Common myeloid progenitor, CD34-positive (primary cell): ENCODE data around the gene CYSLTR2. TPM values are rescaled to one million over a fixed set of nuclear protein-coding genes. Genes with fewer than 3 reads are reported as not detected.

ENCODE experiments used
- CTCF ChIA-PET: fragments of 350-600 bp; sonication (Branson Sonifier 250); formaldehyde crosslinking; loops from one replicate; lab custom pipeline; 2021; ENCODE audit warnings: antibody characterized with exemption; lab: Charles Lee
- POLR2A ChIA-PET: fragments of 350-600 bp; sonication (Branson Sonifier 250); formaldehyde crosslinking; loops from one replicate; lab custom pipeline; 2021; ENCODE audit warnings: antibody characterized with exemption; lab: Charles Lee
- DNase-seq, 3 donors: peaks; one replicate each; pipeline versions ENCODE4 v3.0.0 to v3.0.0-alpha.2; 2013
- H3K27ac ChIP-seq, 2 experiments: 1 replicate in 1 of 2; 2 replicates in 1 of 2; pipeline ENCODE4 v1.7.0; 2013; ENCODE audit warnings: inconsistent platforms in 2 of 2, low read length in 2 of 2, mild to moderate bottlenecking in 2 of 2, low read depth in 1 of 2, moderate library complexity in 1 of 2; ENCODE audit not compliant: severe bottlenecking in 2 of 2, insufficient read depth in 1 of 2, poor library complexity in 1 of 2
- H3K27me3 ChIP-seq, 5 experiments: replicated peaks in 2 of 5; 1 replicate in 3 of 5; 2 replicates in 2 of 5; pipeline versions ENCODE4 v1.6.1 to v1.7.0; 2013; ENCODE audit warnings: low read length in 4 of 5, mild to moderate bottlenecking in 2 of 5, moderate library complexity in 2 of 5, inconsistent platforms in 1 of 5; ENCODE audit not compliant: insufficient read depth in 5 of 5, control insufficient read depth in 4 of 5
- H3K36me3 ChIP-seq, 4 experiments: 1 replicate in 2 of 4; 2 replicates in 2 of 4; pipeline versions ENCODE4 v1.6.1 to v1.7.0; 2013; ENCODE audit warnings: low read length in 3 of 4, control low read depth in 1 of 4, mild to moderate bottlenecking in 1 of 4; ENCODE audit not compliant: control insufficient read depth in 4 of 4, insufficient read depth in 4 of 4
- H3K4me1 ChIP-seq, 4 experiments: 1 replicate in 3 of 4; 2 replicates in 1 of 4; pipeline versions ENCODE4 v1.6.1 to v1.7.1; 2013; ENCODE audit warnings: low read length in 3 of 4, mild to moderate bottlenecking in 3 of 4, control low read depth in 1 of 4, inconsistent platforms in 1 of 4, moderate library complexity in 1 of 4; ENCODE audit not compliant: control insufficient read depth in 4 of 4, insufficient read depth in 4 of 4; ENCODE audit errors: control extremely low read depth in 1 of 4
- H3K4me3 ChIP-seq, 7 experiments: 1 replicate in 4 of 7; 2 replicates in 3 of 7; pipeline versions ENCODE4 v1.5.1 to v1.7.0; 2013; ENCODE audit warnings: mild to moderate bottlenecking in 7 of 7, low read length in 6 of 7, moderate library complexity in 6 of 7, inconsistent platforms in 2 of 7, low read depth in 2 of 7, control low read depth in 1 of 7; ENCODE audit not compliant: insufficient read depth in 4 of 7, control insufficient read depth in 1 of 7; ENCODE audit errors: extremely low read depth in 1 of 7
- H3K9me3 ChIP-seq, 5 experiments: 1 replicate in 4 of 5; 2 replicates in 1 of 5; pipeline versions ENCODE4 v1.6.1 to v1.7.1; 2013; ENCODE audit warnings: low read length in 4 of 5, mild to moderate bottlenecking in 2 of 5, inconsistent platforms in 1 of 5, low read depth in 1 of 5, moderate library complexity in 1 of 5; ENCODE audit not compliant: control insufficient read depth in 4 of 5, insufficient read depth in 2 of 5; ENCODE audit errors: control extremely low read depth in 1 of 5
- WGBS: methylation state at CpG from one replicate; pipeline ENCODE4 v1.1.5; 2013; ENCODE audit not compliant: insufficient coverage; 5-methylcytosine and 5-hydroxymethylcytosine counted together
- polyA plus RNA-seq: library from polyadenylated mRNA; unstranded; fragments of 120-200 nt; gene quantifications from one replicate; pipeline ENCODE4 v1.2.1, GENCODE V29; 2013

The CYSLTR2 gene
- 13.8 TPM for polyA plus RNA-seq

DNA sequence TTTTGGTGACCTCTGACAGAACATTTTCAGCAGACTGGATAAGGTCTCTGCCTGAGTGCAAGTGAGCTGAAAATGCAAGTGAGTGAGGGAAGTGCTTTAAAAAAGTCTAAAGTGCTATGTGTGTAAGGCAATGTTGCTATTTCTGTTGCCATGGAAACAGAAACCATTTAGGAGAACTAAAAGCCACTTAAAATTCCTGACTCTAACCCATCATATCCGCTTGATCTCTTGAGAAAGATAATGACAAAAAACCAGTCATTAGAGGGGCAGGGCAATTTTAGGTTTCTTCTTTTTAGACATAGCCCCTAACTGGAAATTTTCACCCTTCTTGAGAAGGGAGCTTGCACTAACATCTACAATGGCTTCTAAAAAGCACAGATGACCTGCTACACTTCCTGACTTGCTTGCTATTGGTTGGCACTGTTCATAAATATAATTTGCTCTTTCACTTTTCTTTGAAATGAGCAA lies at the start of gene CYSLTR2:
Gene CYSLTR2 (plus strand): TSS at position 458 of the 468 bp plus-strand sequence. CDS start 52,889 bp downstream, outside the sequence.
- peak; percentile 93 to 98 (median 97) for DNase-seq
- H3K9me3 ChIP-seq = no peaks in the 10 kb centered on the region
- POLR2A ChIA-PET = interaction anchor here (1.0 kb wide), 1 partner anchor 23 kb away, joined by 3 read pairs; no protein-coding TSS in a partner anchor
- H3K36me3 ChIP-seq = no peaks in the 10 kb centered on the region
- H3K4me3 ChIP-seq = peak within 1 kb of the TSS in 6 of 7 experiments; percentile 34 to 84 (median 66)
- H3K27me3 ChIP-seq = no peaks in the 10 kb centered on the region
- peaks cover 10 to 33% (median 13%) of the 10 kb centered on the region in 4 experiments for H3K4me1 ChIP-seq
- 0% methylated on average over 1 of the region's 1 CpG for WGBS
- peak within 1 kb of the TSS; percentile 96 to 97 for H3K27ac ChIP-seq
- CTCF ChIA-PET = interaction anchor here (0.5 to 1.9 kb wide), 3 partner anchors 18 to 80 kb away, joined by 3 to 5 read pairs (median 3); no protein-coding TSS in a partner anchor

GRCh38 chr13:48615049-48615448 lies 38.7 kb upstream of the CYSLTR2 start:
- 50% methylated on average over 1 of the region's 2 CpGs for WGBS
- no peaks in the 10 kb centered on the region for H3K27me3 ChIP-seq
- POLR2A ChIA-PET = interaction anchor here (0.6 kb wide), 1 partner anchor 77 kb away, joined by 3 read pairs; no protein-coding TSS in a partner anchor
- H3K4me3 ChIP-seq = no peak overlapping the region
- CTCF ChIA-PET = interaction anchor here (0.8 to 1.6 kb wide), 2 partner anchors 10 to 114 kb away, joined by 3 to 4 read pairs; no protein-coding TSS in a partner anchor
- H3K27ac ChIP-seq = no peak overlapping the region
- no peaks in the 10 kb centered on the region for H3K4me1 ChIP-seq
- no peaks in the 10 kb centered on the region for H3K36me3 ChIP-seq
- peaks cover 4 to 27% (median 8%) of the 10 kb centered on the region in 5 experiments for H3K9me3 ChIP-seq
- DNase-seq = peak in 2 of 3 donors; percentile 34 to 61

GRCh38 chr13:48618937-48619336 lies 34.8 kb upstream of the CYSLTR2 start:
- H3K36me3 ChIP-seq = no peaks in the 10 kb centered on the region
- H3K4me1 ChIP-seq = no peaks in the 10 kb centered on the region
- ChIA-PET POLR2A (no interaction called here), CTCF (no interaction called here)
- WGBS = 100% methylated on average over 3 of the region's 3 CpGs
- H3K27me3 ChIP-seq = no peaks in the 10 kb centered on the region
- H3K27ac ChIP-seq = no peak overlapping the region
- H3K9me3 ChIP-seq = peaks cover 1 to 55% (median 20%) of the 10 kb centered on the region in 5 experiments
- peak in 1 of 3 donors; percentile 23 for DNase-seq
- no peak overlapping the region for H3K4me3 ChIP-seq

- Histone ChIP-seq H3K4me1 (peaks cover 0 to 10% (median 4%) of the 10 kb centered on the region in 4 experiments), H3K4me3 (no peak overlapping the region), H3K27me3 (no peaks in the 10 kb centered on the region), H3K9me3 (peaks cover 0 to 55% (median 20%) of the 10 kb centered on the region in 5 experiments), H3K27ac (no peak overlapping the region), H3K36me3 (no peaks in the 10 kb centered on the region)
- no peak for DNase-seq
- ChIA-PET CTCF (no interaction called here), POLR2A (no interaction called here)
- 100% methylated on average over 3 of the region's 3 CpGs for WGBS
Observed at GRCh38 chr13:48621056-48621455, 32.7 kb upstream of the CYSLTR2 start.

GRCh38 chr13:48624016-48624415 lies 29.7 kb upstream of the CYSLTR2 start:
- Histone ChIP-seq H3K4me3 (no peak overlapping the region), H3K36me3 (no peaks in the 10 kb centered on the region), H3K4me1 (peaks cover 0 to 26% (median 12%) of the 10 kb centered on the region in 4 experiments), H3K9me3 (peaks cover 0 to 43% (median 19%) of the 10 kb centered on the region in 5 experiments), H3K27me3 (no peaks in the 10 kb centered on the region), H3K27ac (no peak overlapping the region)
- POLR2A ChIA-PET = no interaction called here
- DNase-seq = no peak
- CTCF ChIA-PET = no interaction called here
- 92% methylated on average over 2 of the region's 4 CpGs for WGBS

DNA sequence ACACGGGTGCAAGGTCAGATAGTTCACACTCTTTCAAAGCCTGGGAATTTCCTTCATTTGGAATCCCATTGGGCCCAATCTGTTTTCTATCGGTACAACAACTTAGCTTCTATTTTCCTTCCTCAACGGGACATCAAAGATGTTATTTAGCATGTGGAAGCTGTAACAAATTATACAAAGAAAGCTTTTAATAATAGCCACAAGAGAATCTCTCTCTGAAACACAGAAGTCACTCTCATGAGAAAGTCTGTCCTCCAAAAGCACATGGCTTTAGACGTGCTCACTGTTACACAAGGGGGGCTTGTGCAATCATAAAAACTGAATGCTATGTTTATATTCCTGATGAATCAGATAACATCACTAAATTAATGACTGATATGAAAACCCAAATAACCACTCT lies 28.9 kb upstream of the CYSLTR2 start:
- POLR2A ChIA-PET = interaction anchor here (0.6 to 1.1 kb wide), 2 partner anchors 24 to 309 kb away, joined by 3 to 8 read pairs; no protein-coding TSS in a partner anchor
- DNase-seq = peak in 2 of 3 donors; percentile 21 to 34
- H3K27me3 ChIP-seq = no peaks in the 10 kb centered on the region
- CTCF ChIA-PET = interaction anchor here (0.8 to 1.8 kb wide), 7 partner anchors 9 to 244 kb away, joined by 3 to 9 read pairs (median 4); no protein-coding TSS in a partner anchor
- peak overlapping the region in 1 of 2 experiments; percentile 26 for H3K27ac ChIP-seq
- peaks cover 0 to 37% (median 14%) of the 10 kb centered on the region in 5 experiments for H3K9me3 ChIP-seq
- H3K4me1 ChIP-seq = peaks cover 0 to 27% (median 12%) of the 10 kb centered on the region in 4 experiments
- 100% methylated on average over 1 of the region's 4 CpGs for WGBS
- H3K4me3 ChIP-seq = no peak overlapping the region
- H3K36me3 ChIP-seq = no peaks in the 10 kb centered on the region
